ENCODE results near the gene ANGPTL2.

The ANGPTL2 gene

DNA sequence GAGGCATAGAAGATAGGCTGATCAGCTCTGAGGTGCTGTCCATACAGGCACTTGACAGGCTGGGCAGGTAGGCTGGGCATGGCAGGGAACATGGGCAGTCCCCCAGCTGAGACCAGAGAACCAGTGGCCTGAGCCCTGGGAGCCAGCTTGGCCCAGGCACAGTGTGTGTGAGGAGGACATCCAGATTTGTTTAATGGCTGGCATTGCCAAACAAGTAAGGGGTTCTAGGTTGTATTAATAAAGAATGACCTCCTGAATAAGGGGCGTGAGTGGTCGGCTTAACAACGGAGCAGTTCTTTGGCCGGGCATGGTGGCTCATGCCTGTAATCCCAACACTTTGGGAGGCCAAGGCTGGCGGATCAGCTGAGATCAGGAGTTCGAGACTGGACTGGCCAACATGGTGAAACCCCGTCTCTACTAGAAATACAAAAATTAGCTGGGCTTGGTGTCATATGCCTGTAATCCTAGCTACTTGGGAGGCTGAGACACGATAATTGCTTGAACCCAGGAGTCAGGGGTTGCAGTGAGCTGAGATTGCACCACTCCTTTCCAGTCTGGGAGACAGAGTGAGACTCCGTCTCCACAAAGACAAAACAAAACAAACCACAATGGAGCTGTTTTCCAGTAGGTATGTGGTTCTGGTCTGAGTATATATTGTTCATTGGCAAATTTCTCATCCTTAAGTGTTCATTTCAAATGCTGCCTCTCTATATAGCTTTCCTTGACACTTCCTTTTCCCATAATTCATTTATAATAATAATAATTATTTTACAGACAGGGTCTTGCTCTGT is 56.2 kb downstream of the ANGPTL2 start:
- no peak for TF ChIP-seq CTCF (IDR thresholded peaks at IDR 0.05)

- TF ChIP-seq CTCF (IDR thresholded peaks at IDR 0.05), result no peak
Observed at GRCh38 chr9:127065592-127065991, 56.8 kb downstream of the ANGPTL2 start.

- TF ChIP-seq CTCF (IDR thresholded peaks at IDR 0.05), result no peak
Observed at GRCh38 chr9:127064335-127064734, 58.1 kb downstream of the ANGPTL2 start.

DNA sequence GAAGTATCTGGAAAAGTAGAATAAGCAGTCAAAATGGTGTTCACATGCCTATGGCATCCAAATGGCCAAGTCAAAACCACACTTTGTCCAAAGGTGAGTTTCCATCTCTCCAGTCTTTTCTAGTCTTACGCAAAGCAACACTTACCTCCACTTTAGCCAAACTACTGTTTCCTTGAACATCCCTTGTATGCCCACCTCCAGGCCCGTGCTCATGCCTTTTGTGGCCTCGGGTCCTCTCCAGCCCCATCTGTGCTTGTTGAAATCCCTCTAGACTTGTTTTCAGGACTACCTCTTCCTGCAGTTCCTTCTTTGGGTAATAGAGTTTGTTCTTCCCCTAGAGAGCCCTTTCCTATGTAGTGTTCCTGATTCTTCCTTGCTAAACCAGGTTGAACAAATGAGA is 61.0 kb downstream of the ANGPTL2 start:
- no peak for TF ChIP-seq CTCF (IDR thresholded peaks at IDR 0.05)

DNA sequence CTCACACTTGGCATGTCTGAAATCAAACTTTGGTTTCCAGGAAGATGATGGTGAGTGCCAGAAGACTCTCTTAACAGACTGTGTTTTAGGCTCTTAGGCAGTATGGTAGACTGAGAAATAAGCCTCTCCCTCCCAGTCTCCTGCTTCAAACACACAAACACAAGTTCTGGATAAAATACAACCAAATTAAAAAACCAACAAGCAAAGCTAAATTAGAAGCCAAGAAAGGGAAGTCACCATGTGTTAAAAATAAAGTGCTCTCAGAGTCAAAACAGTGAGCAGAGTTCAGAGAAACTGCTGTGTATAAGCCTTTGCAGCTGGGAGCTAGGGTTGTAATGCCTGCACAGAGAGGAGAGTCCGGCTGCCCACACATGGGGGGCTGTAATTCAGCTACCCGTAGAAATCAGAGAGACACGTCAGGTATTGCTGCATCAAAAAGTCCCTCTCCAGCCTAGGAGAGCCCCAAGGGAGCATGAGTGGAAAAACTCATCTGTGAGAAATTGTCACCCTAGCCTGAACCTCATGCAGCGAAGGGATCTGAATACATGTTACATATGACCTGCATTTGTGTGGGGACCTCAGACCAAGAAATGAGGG is 62.6 kb downstream of the ANGPTL2 start:
- no peak for TF ChIP-seq CTCF (IDR thresholded peaks at IDR 0.05)

DNA sequence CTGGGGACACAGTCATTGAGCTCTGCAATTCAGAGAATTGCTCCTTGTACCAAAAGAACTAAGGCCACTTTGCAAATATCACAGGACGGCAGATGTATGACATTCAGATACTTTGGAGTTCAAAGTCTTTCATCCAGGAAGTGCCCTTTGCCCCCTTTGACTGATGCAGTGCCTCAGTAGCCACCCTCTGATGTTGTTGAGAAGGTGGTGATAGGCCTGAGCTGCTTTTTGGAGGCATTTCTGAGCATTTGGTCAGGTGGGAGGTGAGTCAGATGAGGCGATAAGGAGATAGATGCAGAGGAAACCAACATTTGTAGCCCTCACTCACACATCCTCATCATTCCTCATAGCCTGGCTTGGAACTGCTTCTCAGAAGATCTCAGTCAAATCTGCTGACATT is 63.4 kb downstream of the ANGPTL2 start:
- TF ChIP-seq CTCF (IDR thresholded peaks at IDR 0.05), result no peak

GRCh38 chr9:127058645-127059021 is 63.8 kb downstream of the ANGPTL2 start:
- no peak for TF ChIP-seq CTCF (IDR thresholded peaks at IDR 0.05)
